GM18858 (cell line): ENCODE data around the gene SH2D6.
"Not testable (repeated sequence)": the region's sequence is repeated elsewhere in the genome, so short reads cannot be mapped to it uniquely, and the experiment has no call there.

ENCODE experiments used
- ATAC-seq: cut with Tn5 transposase; IDR thresholded peaks from one replicate; pipeline ENCODE4 v1.9.1; 2021; ENCODE audit not compliant: unreplicated experiment

SH2D6 gene

DNA sequence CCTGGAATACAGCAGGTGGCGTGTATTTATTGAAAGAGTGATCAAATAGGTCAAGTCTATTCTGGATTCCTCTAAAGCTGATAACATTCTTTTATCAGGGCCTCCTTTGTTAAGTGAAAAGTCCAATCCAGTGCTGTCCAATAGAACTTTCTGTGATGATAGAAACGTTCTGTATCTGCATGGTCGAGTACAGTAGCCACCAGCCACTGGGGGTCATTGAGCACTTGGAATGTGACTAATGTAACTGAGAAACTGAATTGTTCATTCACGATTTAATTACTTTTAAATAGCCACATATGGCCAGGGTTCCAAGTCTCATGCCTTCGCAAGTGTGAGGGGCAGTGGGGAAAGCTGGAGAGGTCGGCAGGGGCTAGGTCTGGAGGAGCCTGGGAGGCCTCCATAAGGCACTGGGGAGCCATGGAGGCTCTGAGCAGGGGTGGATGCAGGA lies 20.5 kb downstream of the SH2D6 start:
- no peak for ATAC-seq

GRCh38 chr2:85439569-85439968 lies 21.1 kb downstream of the SH2D6 start:
- ATAC-seq, result not testable (repeated sequence)

GRCh38 chr2:85439986-85440385 lies 21.5 kb downstream of the SH2D6 start:
- no peak for ATAC-seq

DNA sequence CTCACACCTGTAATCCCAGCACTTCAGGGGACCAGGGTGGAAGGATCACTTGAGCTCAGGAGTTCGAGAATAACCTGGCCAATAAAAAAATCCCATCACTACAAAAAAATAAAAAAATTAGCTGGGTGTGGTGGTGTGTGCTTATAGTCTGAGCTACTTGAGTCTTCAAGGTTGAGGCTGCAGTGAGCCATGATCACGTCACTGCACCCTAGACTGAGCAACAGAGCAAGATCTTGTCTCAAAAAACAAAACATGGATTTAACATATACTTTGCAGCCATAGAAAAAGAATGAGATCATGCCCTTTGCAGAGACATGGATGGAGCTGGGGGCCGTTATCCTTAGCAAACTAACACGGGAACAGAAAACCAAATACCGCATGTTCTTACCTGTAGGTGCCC lies 22.2 kb downstream of the SH2D6 start:
- no peak for ATAC-seq

- ATAC-seq, result no peak
These were observed 23.4 kb downstream of the SH2D6 start for GRCh38 chr2:85441864-85442263.

DNA sequence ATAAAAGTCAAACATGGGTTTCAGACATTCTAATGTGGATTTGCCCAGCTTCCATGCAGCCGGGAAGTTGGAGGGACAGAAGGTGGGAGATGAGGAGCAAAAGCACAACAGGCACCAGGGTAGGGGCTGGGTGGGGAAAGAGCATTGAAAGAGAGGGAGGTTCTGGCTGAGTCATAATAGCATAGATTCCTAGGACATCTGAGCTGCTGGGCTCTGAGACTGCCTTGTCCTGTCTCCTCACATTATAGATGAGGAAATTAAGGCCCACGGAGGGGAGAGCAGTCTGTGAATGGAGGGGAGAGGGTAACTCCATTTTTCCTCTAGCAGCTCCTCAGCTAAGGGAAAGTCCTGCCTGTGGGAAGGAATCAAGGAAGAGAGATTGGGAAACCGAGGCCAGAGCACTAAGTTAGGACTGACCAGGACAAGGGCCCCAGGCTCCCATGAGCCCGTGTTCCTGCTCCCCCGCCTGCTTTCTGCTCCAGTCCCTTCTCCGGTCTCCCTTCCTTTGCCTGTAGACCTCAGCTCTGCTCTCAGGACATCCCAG lies 26.2 kb downstream of the SH2D6 start:
- ATAC-seq, result no peak

- ATAC-seq, result no peak
These were observed 27.1 kb downstream of the SH2D6 start for GRCh38 chr2:85445316-85446295.

DNA sequence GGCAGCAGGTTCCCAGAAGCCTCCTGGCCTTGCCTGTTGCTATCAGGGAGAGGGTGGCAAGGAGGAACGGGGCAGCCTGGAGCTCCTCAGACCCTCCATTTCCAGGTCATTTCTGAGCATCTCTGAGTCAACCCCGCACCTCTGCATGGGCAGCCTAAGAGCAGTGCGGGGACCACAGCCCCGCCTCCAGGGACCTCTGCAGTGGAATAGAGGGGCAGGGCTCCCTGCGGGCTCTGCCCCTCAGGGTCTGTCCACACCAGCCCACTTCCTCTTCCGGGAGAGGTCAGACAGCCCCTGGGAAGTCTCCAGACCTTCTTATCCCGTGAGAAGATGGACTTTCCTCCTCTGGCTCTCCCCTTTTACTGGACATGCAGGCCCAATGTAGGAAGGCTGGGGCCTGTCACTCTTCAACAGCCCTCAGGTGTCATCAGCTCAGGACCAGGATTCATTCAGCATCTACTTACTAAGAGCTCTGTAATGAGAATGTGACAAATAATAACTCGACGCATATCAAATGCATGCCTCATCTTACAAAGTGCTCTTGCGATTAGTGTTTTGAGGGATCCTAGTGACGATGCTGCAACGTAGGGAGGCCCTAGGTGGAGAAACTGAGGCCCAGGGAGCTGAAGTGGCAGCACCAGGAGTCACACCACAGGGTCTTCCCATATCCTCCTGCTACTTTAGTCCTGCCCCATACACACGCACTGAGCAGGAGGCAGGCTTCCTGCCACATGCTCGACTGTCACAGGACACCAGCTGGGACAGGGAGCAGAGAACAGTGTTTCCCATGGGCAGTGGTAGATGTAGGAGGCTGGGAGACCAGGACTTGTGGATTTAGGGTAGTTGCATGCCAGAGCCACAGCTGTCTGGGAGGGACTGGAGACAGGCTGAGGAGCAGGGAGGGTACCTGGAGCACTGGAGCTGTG lies 28.0 kb downstream of the SH2D6 start:
- ATAC-seq, result no peak

- no peak for ATAC-seq
These were observed 28.7 kb downstream of the SH2D6 start for GRCh38 chr2:85447222-85447585.

- ATAC-seq, result no peak
These were observed 30.1 kb downstream of the SH2D6 start for GRCh38 chr2:85448461-85449213.

- ATAC-seq, result no peak
These were observed 30.7 kb downstream of the SH2D6 start for GRCh38 chr2:85449214-85449588.

GRCh38 chr2:85452237-85452636 lies 33.7 kb downstream of the SH2D6 start:
- no peak for ATAC-seq

- ATAC-seq, result no peak
These were observed 35.1 kb downstream of the SH2D6 start for GRCh38 chr2:85453571-85453970.

GRCh38 chr2:85455552-85456090 lies 37.1 kb downstream of the SH2D6 start:
- ATAC-seq, result no peak

- no peak for ATAC-seq
These were observed 38.5 kb downstream of the SH2D6 start for GRCh38 chr2:85457043-85457442.

GRCh38 chr2:85457877-85458316 lies 39.4 kb downstream of the SH2D6 start:
- ATAC-seq, result no peak

GRCh38 chr2:85458601-85459563 lies 40.4 kb downstream of the SH2D6 start:
- ATAC-seq, result no peak

DNA sequence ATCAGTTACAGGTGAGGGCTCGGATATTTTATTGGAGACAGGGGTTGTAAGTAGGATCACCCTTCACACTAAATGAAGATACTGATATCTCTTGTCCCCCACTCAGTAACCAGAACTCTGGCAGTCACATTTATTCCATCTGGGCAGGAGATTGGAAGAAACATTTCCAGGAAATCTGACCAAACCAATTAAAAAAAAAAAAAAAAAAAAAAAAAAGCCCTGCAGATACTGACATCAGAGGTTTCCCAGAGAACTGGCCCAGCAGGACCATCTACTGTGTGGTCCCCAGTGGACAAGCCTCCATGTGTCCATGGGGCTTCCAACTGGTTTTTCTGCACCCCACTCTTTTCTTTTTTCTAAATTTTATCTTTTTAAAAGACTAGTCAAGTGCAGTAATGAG lies 41.3 kb downstream of the SH2D6 start:
- ATAC-seq, result no peak

DNA sequence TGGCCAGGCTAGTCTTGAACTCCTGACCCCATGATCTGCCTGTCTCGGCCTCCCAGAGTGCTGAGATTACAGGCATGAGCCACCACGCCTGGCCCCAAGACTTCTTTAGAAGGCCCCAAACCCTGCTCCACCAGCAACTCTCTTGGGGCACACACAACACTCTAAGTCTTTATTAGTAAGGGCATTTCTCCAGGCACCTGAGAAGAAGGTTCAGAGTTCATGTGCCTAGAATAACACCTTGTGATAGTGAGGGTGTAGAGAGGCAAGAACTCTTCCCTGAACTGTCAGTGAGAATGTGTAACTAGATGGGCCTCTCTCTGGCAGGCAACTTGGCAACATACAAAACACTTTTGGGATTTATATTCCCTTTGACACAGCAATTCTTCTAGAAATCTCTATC lies 43.8 kb downstream of the SH2D6 start:
- no peak for ATAC-seq
